IMR-90 (cell line): ENCODE data around the gene FOSL2. TPM values are rescaled to one million over a fixed set of nuclear protein-coding genes. Genes with fewer than 3 reads are reported as not detected.

Experiments
- ATAC-seq: fragments of 200-7000 bp; cut with Tn5 transposase; 2 replicates; pipeline ENCODE4 v1.9.1; 2020; ENCODE audit warnings: low read depth, mild to moderate bottlenecking, moderate library complexity
- BruUV-seq: library from RNA; stranded (reverse); fragments of 400-500 nt; replicated peaks from 2 replicates; lab custom pipeline; 2021; lab: Mats Ljungman, UMichigan
- CTCF ChIA-PET: fragments of 300-600 bp; formaldehyde crosslinking; extraction: SDS; loops from one replicate; lab custom pipeline; 2021; ENCODE audit warnings: antibody characterized with exemption; lab: Yijun Ruan, JAX
- POLR2A ChIA-PET: fragments of 300-600 bp; sonication (Branson Sonifier 250); formaldehyde crosslinking; loops from one replicate; lab custom pipeline; 2022; ENCODE audit warnings: antibody characterized with exemption; ENCODE audit not compliant: unreplicated experiment; lab: Charles Lee
- DNase-seq: peaks from one replicate; pipeline ENCODE4 v3.0.0; 2013
- H2AFZ ChIP-seq: replicated peaks from 2 replicates; pipeline ENCODE3; 2013; ENCODE audit warnings: low read length, mild to moderate bottlenecking; ENCODE audit not compliant: poor library complexity
- H2AK5ac ChIP-seq: 2 replicates; pipeline ENCODE4 v1.6.1; 2013; ENCODE audit warnings: low read depth, low read length, inconsistent platforms
- H2AK9ac ChIP-seq: replicated peaks from 2 replicates; pipeline ENCODE3; 2013; ENCODE audit warnings: mild to moderate bottlenecking, low read depth, low read length, moderate library complexity; ENCODE audit not compliant: poor library complexity
- H2BK120ac ChIP-seq: 2 replicates; pipeline ENCODE4 v1.6.1; 2013; ENCODE audit warnings: low read depth, low read length, inconsistent platforms
- H2BK15ac ChIP-seq: 3 replicates; pipeline ENCODE4 v1.6.1; 2013; ENCODE audit warnings: low read depth, low read length, inconsistent platforms
- H2BK20ac ChIP-seq: 2 replicates; pipeline ENCODE4 v1.6.1; 2013; ENCODE audit warnings: low read depth, mild to moderate bottlenecking, inconsistent platforms, low read length, moderate library complexity
- H2BK5ac ChIP-seq: 2 replicates; pipeline ENCODE4 v1.6.1; 2013; ENCODE audit warnings: mild to moderate bottlenecking, low read depth, low read length, inconsistent platforms; ENCODE audit not compliant: poor library complexity, severe bottlenecking
- H3K14ac ChIP-seq: replicated peaks from 2 replicates; pipeline ENCODE4 v1.6.1; 2013; ENCODE audit warnings: low read depth, low read length, inconsistent platforms
- H3K18ac ChIP-seq: 2 replicates; pipeline ENCODE4 v1.6.1; 2013; ENCODE audit warnings: low read depth, low read length, control low read depth
- H3K23ac ChIP-seq: 2 replicates; pipeline ENCODE4 v1.6.1; 2013; ENCODE audit warnings: low read depth, low read length, inconsistent platforms
- H3K27ac ChIP-seq: 2 replicates; pipeline ENCODE4 v1.5.1; 2013; ENCODE audit warnings: mild to moderate bottlenecking, control low read depth, low read length; ENCODE audit not compliant: insufficient read depth
- H3K27me3 ChIP-seq: 2 replicates; pipeline ENCODE4 v1.6.1; 2013; ENCODE audit warnings: low read length; ENCODE audit not compliant: control insufficient read depth, insufficient read depth
- H3K36me3 ChIP-seq: 2 replicates; pipeline ENCODE4 v1.6.1; 2013; ENCODE audit warnings: low read length, mixed read lengths; ENCODE audit not compliant: control insufficient read depth, insufficient read depth
- H3K4ac ChIP-seq: 2 replicates; pipeline ENCODE4 v1.6.1; 2013; ENCODE audit warnings: low read depth, low read length, inconsistent platforms
- H3K4me1 ChIP-seq: 2 replicates; pipeline ENCODE4 v1.6.1; 2013; ENCODE audit warnings: low read length, mixed read lengths; ENCODE audit not compliant: control insufficient read depth, insufficient read depth
- H3K4me2 ChIP-seq: 2 replicates; pipeline ENCODE4 v1.6.1; 2013; ENCODE audit warnings: low read depth, mild to moderate bottlenecking, control low read depth, low read length, moderate library complexity
- H3K4me3 ChIP-seq: 2 replicates; pipeline ENCODE4 v1.5.1; 2013; ENCODE audit warnings: low read depth, mild to moderate bottlenecking, control low read depth, low read length, moderate library complexity; ENCODE audit not compliant: insufficient read depth
- H3K56ac ChIP-seq: 2 replicates; pipeline ENCODE4 v1.6.1; 2013; ENCODE audit warnings: low read length, inconsistent platforms; ENCODE audit not compliant: insufficient read depth; ENCODE audit errors: extremely low read depth
- H3K79me1 ChIP-seq, 2 experiments: 2 replicates each; pipeline ENCODE4 v1.6.1; 2013; ENCODE audit warnings: low read length in 2 of 2, inconsistent platforms in 1 of 2, low read depth in 1 of 2
- H3K9ac ChIP-seq: 2 replicates; pipeline ENCODE4 v1.6.1; 2013; ENCODE audit warnings: low read depth, low read length, control low read depth
- H3K9me1 ChIP-seq: 2 replicates; pipeline ENCODE4 v1.6.1; 2013; ENCODE audit warnings: low read length, inconsistent platforms; ENCODE audit not compliant: insufficient read depth
- H3K9me3 ChIP-seq: 2 replicates; pipeline ENCODE4 v1.6.1; 2013; ENCODE audit warnings: low read length; ENCODE audit not compliant: control insufficient read depth, insufficient read depth
- H4K20me1 ChIP-seq: 2 replicates; pipeline ENCODE4 v1.6.1; 2013; ENCODE audit warnings: low read length, inconsistent platforms; ENCODE audit not compliant: insufficient read depth
- H4K5ac ChIP-seq: 2 replicates; pipeline ENCODE4 v1.6.1; 2013; ENCODE audit warnings: mild to moderate bottlenecking, low read depth, low read length, control low read depth
- H4K8ac ChIP-seq, 2 experiments: 2 replicates each; pipeline ENCODE4 v1.6.1; 2013; ENCODE audit warnings: low read depth in 2 of 2, low read length in 2 of 2, control low read depth in 1 of 2, inconsistent platforms in 1 of 2
- H4K91ac ChIP-seq: 2 replicates; pipeline ENCODE4 v1.6.1; 2013; ENCODE audit warnings: low read depth, low read length, inconsistent platforms; ENCODE audit not compliant: insufficient read depth
- BHLHE40 ChIP-seq: fragments of 150-350 bp; IDR thresholded peaks from 2 replicates; pipeline ENCODE4 v1.6.1; 2016; ENCODE audit warnings: mild to moderate bottlenecking, low read depth, low read length
- CHD1 ChIP-seq: IDR thresholded peaks from 2 replicates; pipeline ENCODE4 v1.6.1; 2012; ENCODE audit warnings: low read depth, low read length, improper control_type of control experiment
- FOS ChIP-seq: fragments of 150-350 bp; IDR thresholded peaks from 2 replicates; pipeline ENCODE4 v1.6.1; 2016; ENCODE audit warnings: low read depth, low read length
- MXI1 ChIP-seq: IDR thresholded peaks from 2 replicates; pipeline ENCODE4 v1.6.1; 2012; ENCODE audit warnings: low read depth, mild to moderate bottlenecking, low read length, moderate library complexity, borderline replicate concordance
- RFX5 ChIP-seq: IDR thresholded peaks from 2 replicates; pipeline ENCODE4 v1.8.0; 2012; ENCODE audit warnings: low read depth, mild to moderate bottlenecking, low read length, moderate library complexity
- WGBS, 2 experiments: methylation state at CpG; one replicate each; pipeline versions ENCODE4 v1.1.5 to v1.1.7; 2013; ENCODE audit warnings: missing lambda C conversion rate in 2 of 2; ENCODE audit not compliant: insufficient read length in 1 of 2; ENCODE audit errors: extremely low coverage in 2 of 2; 5-methylcytosine and 5-hydroxymethylcytosine counted together
- dilution Hi-C: fragments of 300-500 bp; cut with HindIII; formaldehyde crosslinking; loops from one replicate; pipeline ENCODE4 v1.14.3; 2018; ENCODE audit warnings: low sequenced_read_pairs; ENCODE audit not compliant: unreplicated experiment
- in situ Hi-C: fragments of 300-500 bp; cut with MboI; formaldehyde crosslinking; loops from 3 replicates; pipeline ENCODE4 v1.14.3; 2019; ENCODE audit warnings: low sequenced_read_pairs, inconsistent platforms, mixed read lengths
- intact Hi-C: fragments of 100-400 bp; cut with micrococcal nuclease; formaldehyde crosslinking; loops from 2 replicates; pipeline ENCODE4 v1.10.0; 2022
- polyA plus RNA-seq, 3 experiments: library from polyadenylated mRNA; depleted of rRNA; stranded (reverse); fragments of >200 nt; gene quantifications; 2 replicates each; pipeline ENCODE4 v1.2.3, GENCODE V29; 2012; ENCODE audit warnings: low replicate concordance in 1 of 3
- total RNA-seq: library from RNA; depleted of rRNA; stranded (reverse); fragments of >200 nt; gene quantifications from 2 replicates; pipeline ENCODE4 v1.2.3, GENCODE V29; 2012
- TF ChIP-seq, protein P1 (sequence below): fragments of 150-350 bp; IDR thresholded peaks from 2 replicates; pipeline ENCODE4 v1.6.1; 2016; ENCODE audit warnings: low read depth, mild to moderate bottlenecking, low read length, moderate library complexity, borderline replicate concordance

The FOSL2 gene
- total and polyA plus RNA-seq, 2 of the 4 experiments (the other 2 are of a cell fraction), result 31.4 to 46.3 TPM

DNA sequence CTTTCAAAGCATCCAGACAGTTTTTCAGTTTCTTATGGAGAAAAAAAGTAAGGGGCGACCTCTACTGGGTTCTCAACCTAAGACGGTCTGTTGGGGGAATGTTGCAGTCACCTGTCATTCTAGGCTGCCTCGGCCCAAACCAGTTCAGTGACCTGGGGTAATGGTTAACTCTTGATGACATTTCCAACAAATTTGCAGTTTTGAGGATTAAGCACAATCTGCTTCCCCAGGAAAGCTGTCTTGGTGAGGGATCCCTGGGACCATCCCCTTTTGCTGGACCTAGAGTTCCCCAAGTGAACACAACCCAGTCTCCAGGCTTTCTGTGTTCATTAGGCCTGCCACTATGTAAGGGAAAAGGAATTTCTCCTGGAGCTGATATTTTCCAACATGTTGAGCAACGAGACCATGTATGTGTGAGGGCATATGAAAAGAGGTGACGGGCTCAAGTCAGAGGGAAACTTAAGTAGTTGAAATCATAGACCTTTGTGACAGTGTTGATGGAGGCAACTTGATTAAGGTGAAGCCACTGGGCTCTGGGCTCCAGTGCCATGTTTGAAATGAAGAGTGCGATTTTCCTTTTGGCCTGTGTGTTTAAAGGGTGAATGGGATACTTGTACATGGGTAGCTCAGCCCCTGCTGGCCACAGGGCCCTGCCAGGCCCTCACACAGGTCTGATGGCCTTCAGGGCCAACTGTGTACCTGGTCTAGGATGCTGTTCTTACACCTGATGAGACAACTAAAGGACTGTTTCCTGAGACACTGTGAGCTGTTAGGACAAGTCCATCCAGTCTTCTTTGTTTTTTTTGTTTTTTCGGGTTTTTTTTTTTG, 27.0 kb downstream of the FOSL2 start:
- no peak overlapping the region for H3K18ac ChIP-seq
- H3K4me1 ChIP-seq, result peaks cover 12% of the 10 kb centered on the region
- no peak overlapping the region for H4K8ac ChIP-seq
- peaks cover 23% of the 10 kb centered on the region for H3K9me1 ChIP-seq
- no peak overlapping the region for H2BK20ac ChIP-seq
- no peak overlapping the region for H3K4ac ChIP-seq
- 91% methylated on average over 4 of the region's 7 CpGs; no CpG with 5 or more reads in 1 of the 2 experiments for WGBS, 2 experiments
- H3K9ac ChIP-seq, result no peak overlapping the region
- ATAC-seq (peak; percentile 8; the same call in 1 of the 2 replicates), DNase-seq (peak; percentile 34)
- dilution Hi-C loops, result no loop called here
- no peak overlapping the region for H2AK9ac ChIP-seq
- intact Hi-C loops, result no loop called here
- H2AK5ac ChIP-seq, result no peak overlapping the region
- BruUV-seq, result no TSS peak
- H4K20me1 ChIP-seq, result peaks cover 45% of the 10 kb centered on the region
- H3K14ac ChIP-seq, result no peak overlapping the region
- H3K36me3 ChIP-seq, result peaks cover 30% of the 10 kb centered on the region
- CTCF ChIA-PET, result no interaction called here
- no peak overlapping the region for H3K4me2 ChIP-seq
- no peak overlapping the region for H3K56ac ChIP-seq
- H3K79me1 ChIP-seq, result peaks cover 18 to 60% of the 10 kb centered on the region in 2 experiments
- no peak for TF ChIP-seq CHD1
- TF ChIP-seq, protein P1, sequence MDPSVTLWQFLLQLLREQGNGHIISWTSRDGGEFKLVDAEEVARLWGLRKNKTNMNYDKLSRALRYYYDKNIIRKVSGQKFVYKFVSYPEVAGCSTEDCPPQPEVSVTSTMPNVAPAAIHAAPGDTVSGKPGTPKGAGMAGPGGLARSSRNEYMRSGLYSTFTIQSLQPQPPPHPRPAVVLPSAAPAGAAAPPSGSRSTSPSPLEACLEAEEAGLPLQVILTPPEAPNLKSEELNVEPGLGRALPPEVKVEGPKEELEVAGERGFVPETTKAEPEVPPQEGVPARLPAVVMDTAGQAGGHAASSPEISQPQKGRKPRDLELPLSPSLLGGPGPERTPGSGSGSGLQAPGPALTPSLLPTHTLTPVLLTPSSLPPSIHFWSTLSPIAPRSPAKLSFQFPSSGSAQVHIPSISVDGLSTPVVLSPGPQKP, result no peak
- no peak for TF ChIP-seq BHLHE40
- no peak for TF ChIP-seq MXI1
- TF ChIP-seq RFX5, result no peak
- TF ChIP-seq FOS, result no peak
- no peak overlapping the region for H2BK5ac ChIP-seq
- H2BK15ac ChIP-seq, result no peak overlapping the region
- H3K23ac ChIP-seq, result no peak overlapping the region
- H2AFZ ChIP-seq, result no peak overlapping the region
- no peak overlapping the region for H4K91ac ChIP-seq
- no peak overlapping the region for H2BK120ac ChIP-seq
- no peaks in the 10 kb centered on the region for H3K27me3 ChIP-seq
- H3K27ac ChIP-seq, result no peak overlapping the region
- POLR2A ChIA-PET, result no interaction called here
- H3K4me3 ChIP-seq, result no peak overlapping the region
- H4K5ac ChIP-seq, result no peak overlapping the region
- no peaks in the 10 kb centered on the region for H3K9me3 ChIP-seq
- in situ Hi-C loops, result no loop called here
